HG02678 (cell line): Measurements from ENCODE around the gene WBP2.
"Not testable (repeated sequence)": the region's sequence is repeated elsewhere in the genome, so short reads cannot be mapped to it uniquely, and the experiment has no call there.

ENCODE experiments used
- ATAC-seq: cut with Tn5 transposase; IDR thresholded peaks from one replicate; pipeline ENCODE4 v1.9.1; 2021; ENCODE audit warnings: mild to moderate bottlenecking, moderate library complexity; ENCODE audit not compliant: unreplicated experiment

WBP2 gene

GRCh38 chr17:75869282-75870141, 14.4 kb upstream of the WBP2 start:
- no peak for ATAC-seq

- not testable (repeated sequence) for ATAC-seq
These were observed 13.7 kb upstream of the WBP2 start for GRCh38 chr17:75868730-75869281.

GRCh38 chr17:75865404-75866188, 10.5 kb upstream of the WBP2 start:
- not testable (repeated sequence) for ATAC-seq

GRCh38 chr17:75864887-75865286, 9.8 kb upstream of the WBP2 start:
- ATAC-seq = peak; percentile 17

- peak; percentile 79 for ATAC-seq
These were observed 9.3 kb upstream of the WBP2 start for GRCh38 chr17:75864448-75864871.

GRCh38 chr17:75861927-75862317, 6.8 kb upstream of the WBP2 start:
- no peak for ATAC-seq

- ATAC-seq = not testable (repeated sequence)
These were observed 4.2 kb upstream of the WBP2 start for GRCh38 chr17:75859358-75859757.

GRCh38 chr17:75856062-75856756, 1.1 kb upstream of the WBP2 start:
- ATAC-seq = no peak

GRCh38 chr17:75854881-75855309, 240 bp downstream of the WBP2 start:
- no peak for ATAC-seq

GRCh38 chr17:75854101-75854748, 910 bp downstream of the WBP2 start:
- ATAC-seq = no peak

- no peak for ATAC-seq
These were observed 1.7 kb downstream of the WBP2 start for GRCh38 chr17:75853433-75853832.

GRCh38 chr17:75851693-75851991, 3.5 kb downstream of the WBP2 start:
- ATAC-seq = not testable (repeated sequence)

GRCh38 chr17:75850928-75851692, 4.0 kb downstream of the WBP2 start:
- no peak for ATAC-seq

GRCh38 chr17:75849724-75850123, 5.4 kb downstream of the WBP2 start:
- ATAC-seq = no peak

GRCh38 chr17:75849279-75849646, 5.9 kb downstream of the WBP2 start:
- ATAC-seq = no peak

- no peak for ATAC-seq
These were observed 6.4 kb downstream of the WBP2 start for GRCh38 chr17:75848523-75849278.

GRCh38 chr17:75847614-75848522, 7.3 kb downstream of the WBP2 start:
- no peak for ATAC-seq
